ENCODE measurements around the gene TGFB2.

Gene TGFB2

DNA sequence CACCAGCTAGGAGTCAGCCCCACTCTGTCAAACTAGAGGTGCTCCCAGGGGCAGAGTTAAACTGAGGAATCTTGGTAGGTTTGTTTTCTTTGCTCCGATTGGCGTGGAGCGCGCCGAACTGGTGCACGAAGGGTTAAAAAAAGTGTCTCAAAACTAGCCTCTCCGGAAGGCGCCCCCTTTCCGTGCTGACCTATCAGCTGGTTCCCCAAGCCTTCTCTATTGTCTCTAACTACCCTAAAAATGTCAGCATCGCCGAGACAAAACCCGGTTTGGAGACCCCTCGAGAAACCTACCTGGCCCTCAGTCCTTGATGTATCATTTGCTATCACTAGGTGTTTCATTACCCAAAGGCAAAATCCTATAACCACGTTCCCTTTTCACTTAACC is 2.2 kb downstream of the TGFB2 start:
- Histone ChIP-seq H3K9me3 (ENCODE audit: insufficient read depth, low read depth, low read length) (no peaks in the 10 kb centered on the region), H3K79me1 (ENCODE audit: low read length) (peaks cover 13% of the 10 kb centered on the region), H3K4me1 (ENCODE audit: control insufficient read depth in 1 of 2, insufficient read depth in 2 of 2, low read length in 2 of 2) (no peaks in the 10 kb centered on the region), H2BK5ac (ENCODE audit: low read depth, low read length, poor library complexity) (peak overlapping the region; percentile 4), H4K8ac (ENCODE audit: low read depth, low read length) (no peak overlapping the region), H3K4me2 (ENCODE audit: low read length) (peak overlapping the region; percentile 94), H3K79me2 (ENCODE audit: control insufficient read depth, insufficient read depth, low read length, poor library complexity) (no peaks in the 10 kb centered on the region), H3K27me3 (ENCODE audit: insufficient read depth, low read length) (no peaks in the 10 kb centered on the region), H2AK5ac (ENCODE audit: low read length) (no peak overlapping the region), H3K36me3 (ENCODE audit: control insufficient read depth in 1 of 2, insufficient read depth in 2 of 2, low read length in 2 of 2) (no peaks in the 10 kb centered on the region), H3K27ac (ENCODE audit: low read depth, low read length) (peak overlapping the region; percentile 66), H3K23ac (ENCODE audit: low read length) (no peak overlapping the region), H4K91ac (ENCODE audit: low read depth, low read length) (peak overlapping the region; percentile 48), H2BK120ac (ENCODE audit: insufficient read depth, low read length, poor library complexity) (peak overlapping the region; percentile 7), H3K14ac (ENCODE audit: low read length) (no peak overlapping the region), H2BK12ac (ENCODE audit: low read length) (no peak overlapping the region), H2AFZ (ENCODE audit: insufficient read depth, low read length, poor library complexity) (peak overlapping the region; percentile 32), H3K9ac (ENCODE audit: low read length) (peak overlapping the region; percentile 77), H3K4me3 (ENCODE audit: low read depth, low read length) (peak overlapping the region; percentile 70), H3K18ac (ENCODE audit: low read length) (no peak overlapping the region), H3K4ac (ENCODE audit: low read depth, low read length) (no peak overlapping the region), H4K12ac (ENCODE audit: low read depth, low read length) (no peak overlapping the region)
- WGBS (ENCODE audit: extremely low coverage, insufficient coverage, insufficient read length): no CpG with 5 or more reads among the region's 14 CpGs
- DNase-seq: peak in 1 of 2 donors; percentile 21

DNA sequence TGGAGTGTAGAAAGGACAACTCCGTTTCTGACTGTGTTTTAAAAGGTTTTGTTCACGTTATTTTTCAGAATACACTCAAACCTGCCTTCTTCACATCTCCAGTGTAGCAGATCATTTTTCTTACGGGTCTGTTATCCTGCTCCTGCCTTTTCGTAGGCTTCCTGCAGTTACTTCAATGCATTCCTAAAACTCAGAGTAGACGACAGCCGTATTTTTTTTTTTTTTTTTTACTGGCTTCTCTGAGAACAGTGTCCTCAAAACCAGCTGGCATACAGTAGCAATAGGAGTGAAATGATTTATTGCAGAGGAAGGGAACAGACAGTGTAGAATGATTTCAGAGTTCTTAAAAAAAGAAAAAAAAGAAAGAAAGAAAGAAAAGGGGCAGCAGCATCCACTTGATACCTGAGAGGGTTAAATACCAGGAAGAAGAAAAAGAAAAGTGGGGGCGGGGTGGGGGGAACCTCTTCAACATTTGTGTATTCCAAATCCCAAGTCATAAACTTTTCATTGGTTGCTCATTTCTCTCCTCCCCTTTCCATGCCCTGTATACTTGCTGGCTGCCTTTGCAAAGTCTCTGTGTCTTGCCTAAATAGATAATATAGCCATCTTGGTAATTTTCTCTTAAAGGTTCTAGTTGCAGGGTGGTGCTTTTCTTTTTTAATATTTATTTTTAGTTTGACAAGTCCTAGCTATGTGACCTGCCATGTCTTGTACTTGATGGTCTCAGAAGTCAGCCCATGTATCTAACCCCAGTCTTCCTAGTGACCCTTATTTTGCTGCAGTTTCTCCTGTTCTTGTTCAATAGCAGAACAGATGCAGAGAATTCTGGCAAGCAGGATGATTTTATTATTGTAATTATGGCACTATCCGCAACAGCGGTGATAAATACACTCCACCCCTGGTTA is 2.8 kb downstream of the TGFB2 start:
- peak in 1 of 2 donors; percentile 59 for DNase-seq
- Histone ChIP-seq H4K8ac (ENCODE audit: low read depth, low read length) (no peak overlapping the region), H4K91ac (ENCODE audit: low read depth, low read length) (no peak overlapping the region), H3K4me2 (ENCODE audit: low read length) (peak overlapping the region; percentile 94), H3K9me3 (ENCODE audit: insufficient read depth, low read depth, low read length) (no peaks in the 10 kb centered on the region), H3K4ac (ENCODE audit: low read depth, low read length) (no peak overlapping the region), H4K12ac (ENCODE audit: low read depth, low read length) (no peak overlapping the region), H3K36me3 (ENCODE audit: control insufficient read depth in 1 of 2, insufficient read depth in 2 of 2, low read length in 2 of 2) (no peaks in the 10 kb centered on the region), H3K4me1 (ENCODE audit: control insufficient read depth in 1 of 2, insufficient read depth in 2 of 2, low read length in 2 of 2) (no peaks in the 10 kb centered on the region), H3K79me1 (ENCODE audit: low read length) (peaks cover 13% of the 10 kb centered on the region), H3K27ac (ENCODE audit: low read depth, low read length) (peak overlapping the region; percentile 8), H2AK5ac (ENCODE audit: low read length) (no peak overlapping the region), H3K14ac (ENCODE audit: low read length) (no peak overlapping the region), H2BK120ac (ENCODE audit: insufficient read depth, low read length, poor library complexity) (no peak overlapping the region), H3K4me3 (ENCODE audit: low read depth, low read length) (peak overlapping the region; percentile 70), H3K27me3 (ENCODE audit: insufficient read depth, low read length) (no peaks in the 10 kb centered on the region), H2AFZ (ENCODE audit: insufficient read depth, low read length, poor library complexity) (no peak overlapping the region), H3K18ac (ENCODE audit: low read length) (no peak overlapping the region), H2BK12ac (ENCODE audit: low read length) (no peak overlapping the region), H2BK5ac (ENCODE audit: low read depth, low read length, poor library complexity) (peak overlapping the region; percentile 4), H3K9ac (ENCODE audit: low read length) (no peak overlapping the region), H3K23ac (ENCODE audit: low read length) (no peak overlapping the region), H3K79me2 (ENCODE audit: control insufficient read depth, insufficient read depth, low read length, poor library complexity) (no peaks in the 10 kb centered on the region)
- WGBS (ENCODE audit: extremely low coverage, insufficient coverage, insufficient read length): no CpG with 5 or more reads among the region's 9 CpGs

DNA sequence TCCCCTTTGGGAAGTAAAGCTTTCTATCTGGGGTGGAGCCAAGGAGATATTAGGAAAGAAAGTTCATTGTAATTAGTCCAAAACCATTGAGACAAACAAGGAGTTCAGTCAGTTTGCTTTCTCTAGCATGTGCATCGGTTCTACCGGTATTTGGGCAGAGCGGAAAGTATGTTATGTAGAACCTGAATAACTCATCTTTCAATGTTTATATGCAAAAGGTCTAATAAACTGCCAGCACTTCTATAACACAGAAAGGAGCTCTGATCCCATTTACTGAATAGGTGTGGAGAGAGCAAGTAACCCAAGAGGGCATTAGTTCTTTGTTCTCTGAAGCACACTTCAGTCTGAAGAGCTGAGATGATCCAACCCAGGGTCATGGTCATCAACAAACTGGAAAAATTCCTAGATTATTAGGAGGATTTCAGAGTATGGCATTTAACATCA is 3.5 kb downstream of the TGFB2 start:
- Histone ChIP-seq H3K9me3 (ENCODE audit: insufficient read depth, low read depth, low read length) (no peaks in the 10 kb centered on the region), H3K9ac (ENCODE audit: low read length) (no peak overlapping the region), H4K91ac (ENCODE audit: low read depth, low read length) (no peak overlapping the region), H3K27ac (ENCODE audit: low read depth, low read length) (no peak overlapping the region), H3K14ac (ENCODE audit: low read length) (no peak overlapping the region), H2BK120ac (ENCODE audit: insufficient read depth, low read length, poor library complexity) (no peak overlapping the region), H3K79me1 (ENCODE audit: low read length) (peaks cover 13% of the 10 kb centered on the region), H3K27me3 (ENCODE audit: insufficient read depth, low read length) (no peaks in the 10 kb centered on the region), H2AK5ac (ENCODE audit: low read length) (no peak overlapping the region), H4K8ac (ENCODE audit: low read depth, low read length) (no peak overlapping the region), H3K4ac (ENCODE audit: low read depth, low read length) (no peak overlapping the region), H3K4me3 (ENCODE audit: low read depth, low read length) (no peak overlapping the region), H4K12ac (ENCODE audit: low read depth, low read length) (no peak overlapping the region), H3K18ac (ENCODE audit: low read length) (no peak overlapping the region), H3K4me1 (ENCODE audit: control insufficient read depth in 1 of 2, insufficient read depth in 2 of 2, low read length in 2 of 2) (no peaks in the 10 kb centered on the region), H2AFZ (ENCODE audit: insufficient read depth, low read length, poor library complexity) (no peak overlapping the region), H3K36me3 (ENCODE audit: control insufficient read depth in 1 of 2, insufficient read depth in 2 of 2, low read length in 2 of 2) (no peaks in the 10 kb centered on the region), H2BK12ac (ENCODE audit: low read length) (no peak overlapping the region), H2BK5ac (ENCODE audit: low read depth, low read length, poor library complexity) (no peak overlapping the region), H3K4me2 (ENCODE audit: low read length) (peak overlapping the region; percentile 94), H3K79me2 (ENCODE audit: control insufficient read depth, insufficient read depth, low read length, poor library complexity) (no peaks in the 10 kb centered on the region), H3K23ac (ENCODE audit: low read length) (no peak overlapping the region)
- no CpG with 5 or more reads among the region's 3 CpGs for WGBS (ENCODE audit: extremely low coverage, insufficient coverage, insufficient read length)
- peak in 1 of 2 donors; percentile 40 for DNase-seq

GRCh38 chr1:218349348-218350034 is 4.4 kb downstream of the TGFB2 start:
- Histone ChIP-seq H3K79me2 (ENCODE audit: control insufficient read depth, insufficient read depth, low read length, poor library complexity) (no peaks in the 10 kb centered on the region), H3K27ac (ENCODE audit: low read depth, low read length) (no peak overlapping the region), H3K27me3 (ENCODE audit: insufficient read depth, low read length) (no peaks in the 10 kb centered on the region), H2AK5ac (ENCODE audit: low read length) (no peak overlapping the region), H2BK120ac (ENCODE audit: insufficient read depth, low read length, poor library complexity) (no peak overlapping the region), H3K9me3 (ENCODE audit: insufficient read depth, low read depth, low read length) (no peaks in the 10 kb centered on the region), H3K79me1 (ENCODE audit: low read length) (peaks cover 13% of the 10 kb centered on the region), H3K9ac (ENCODE audit: low read length) (no peak overlapping the region), H3K4ac (ENCODE audit: low read depth, low read length) (no peak overlapping the region), H3K4me3 (ENCODE audit: low read depth, low read length) (no peak overlapping the region), H4K8ac (ENCODE audit: low read depth, low read length) (no peak overlapping the region), H4K91ac (ENCODE audit: low read depth, low read length) (no peak overlapping the region), H2BK5ac (ENCODE audit: low read depth, low read length, poor library complexity) (no peak overlapping the region), H2BK12ac (ENCODE audit: low read length) (no peak overlapping the region), H3K18ac (ENCODE audit: low read length) (no peak overlapping the region), H3K23ac (ENCODE audit: low read length) (no peak overlapping the region), H4K12ac (ENCODE audit: low read depth, low read length) (no peak overlapping the region), H3K14ac (ENCODE audit: low read length) (no peak overlapping the region), H2AFZ (ENCODE audit: insufficient read depth, low read length, poor library complexity) (no peak overlapping the region), H3K4me1 (ENCODE audit: control insufficient read depth in 1 of 2, insufficient read depth in 2 of 2, low read length in 2 of 2) (no peaks in the 10 kb centered on the region), H3K4me2 (ENCODE audit: low read length) (no peak overlapping the region), H3K36me3 (ENCODE audit: control insufficient read depth in 1 of 2, insufficient read depth in 2 of 2, low read length in 2 of 2) (no peaks in the 10 kb centered on the region)
- WGBS (ENCODE audit: extremely low coverage, insufficient coverage, insufficient read length): no CpG with 5 or more reads among the region's 5 CpGs
- DNase-seq: peak in 1 of 2 donors; percentile 41

Data from trophoblast cell (in vitro differentiated cells and primary cell).